Measurements from ENCODE around the gene IMPACT. TPM values are rescaled to one million over a fixed set of nuclear protein-coding genes. Genes with fewer than 3 reads are reported as not detected.

The IMPACT gene
- total RNA-seq, 2 donors from 2014 or later, result 10.9 to 16.9 TPM

DNA sequence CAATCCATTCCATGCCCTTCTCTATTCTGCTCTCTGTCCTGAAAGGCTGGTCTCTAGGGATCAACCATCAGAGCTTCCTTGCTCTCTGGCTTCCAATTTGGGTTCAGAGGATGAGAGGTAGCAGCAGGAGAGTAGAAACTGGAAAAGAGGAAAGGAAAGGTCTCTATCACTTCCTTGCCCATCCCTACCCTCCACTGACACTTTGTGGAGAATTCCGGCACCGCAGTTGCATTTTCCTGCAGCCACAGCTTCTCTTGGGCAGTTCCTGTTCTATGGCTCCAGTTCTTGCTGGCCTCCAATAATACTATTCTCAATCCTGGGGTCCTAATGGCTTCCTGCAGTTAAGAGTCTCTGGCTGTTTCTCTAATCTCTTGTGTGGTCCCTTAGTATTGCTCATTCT, 13.3 kb upstream of the IMPACT start:
- no peak for DNase-seq (ENCODE audit: low spot score)
- H3K27me3 ChIP-seq, result no peaks in the 10 kb centered on the region
- TF ChIP-seq, protein P1, sequence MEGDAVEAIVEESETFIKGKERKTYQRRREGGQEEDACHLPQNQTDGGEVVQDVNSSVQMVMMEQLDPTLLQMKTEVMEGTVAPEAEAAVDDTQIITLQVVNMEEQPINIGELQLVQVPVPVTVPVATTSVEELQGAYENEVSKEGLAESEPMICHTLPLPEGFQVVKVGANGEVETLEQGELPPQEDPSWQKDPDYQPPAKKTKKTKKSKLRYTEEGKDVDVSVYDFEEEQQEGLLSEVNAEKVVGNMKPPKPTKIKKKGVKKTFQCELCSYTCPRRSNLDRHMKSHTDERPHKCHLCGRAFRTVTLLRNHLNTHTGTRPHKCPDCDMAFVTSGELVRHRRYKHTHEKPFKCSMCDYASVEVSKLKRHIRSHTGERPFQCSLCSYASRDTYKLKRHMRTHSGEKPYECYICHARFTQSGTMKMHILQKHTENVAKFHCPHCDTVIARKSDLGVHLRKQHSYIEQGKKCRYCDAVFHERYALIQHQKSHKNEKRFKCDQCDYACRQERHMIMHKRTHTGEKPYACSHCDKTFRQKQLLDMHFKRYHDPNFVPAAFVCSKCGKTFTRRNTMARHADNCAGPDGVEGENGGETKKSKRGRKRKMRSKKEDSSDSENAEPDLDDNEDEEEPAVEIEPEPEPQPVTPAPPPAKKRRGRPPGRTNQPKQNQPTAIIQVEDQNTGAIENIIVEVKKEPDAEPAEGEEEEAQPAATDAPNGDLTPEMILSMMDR (IDR thresholded peaks at IDR 0.05), result peak in 1 of 2 donors; percentile 49
- H3K9me3 ChIP-seq, result no peaks in the 10 kb centered on the region
- H3K4me1 ChIP-seq, result no peaks in the 10 kb centered on the region
- H3K4me3 ChIP-seq, result no peak overlapping the region
- H3K27ac ChIP-seq, result no peak overlapping the region
- H3K36me3 ChIP-seq, result no peaks in the 10 kb centered on the region

- H3K9me3 ChIP-seq, result no peaks in the 10 kb centered on the region
- DNase-seq (ENCODE audit: low spot score), result no peak
- H3K27me3 ChIP-seq, result no peaks in the 10 kb centered on the region
- TF ChIP-seq, protein P1 (IDR thresholded peaks at IDR 0.05), result no peak
- H3K4me1 ChIP-seq, result no peaks in the 10 kb centered on the region
- no peak overlapping the region for H3K4me3 ChIP-seq
- no peaks in the 10 kb centered on the region for H3K36me3 ChIP-seq
- H3K27ac ChIP-seq, result no peak overlapping the region
Measured at GRCh38 chr18:24414349-24415003, 12.0 kb upstream of the IMPACT start.

DNA sequence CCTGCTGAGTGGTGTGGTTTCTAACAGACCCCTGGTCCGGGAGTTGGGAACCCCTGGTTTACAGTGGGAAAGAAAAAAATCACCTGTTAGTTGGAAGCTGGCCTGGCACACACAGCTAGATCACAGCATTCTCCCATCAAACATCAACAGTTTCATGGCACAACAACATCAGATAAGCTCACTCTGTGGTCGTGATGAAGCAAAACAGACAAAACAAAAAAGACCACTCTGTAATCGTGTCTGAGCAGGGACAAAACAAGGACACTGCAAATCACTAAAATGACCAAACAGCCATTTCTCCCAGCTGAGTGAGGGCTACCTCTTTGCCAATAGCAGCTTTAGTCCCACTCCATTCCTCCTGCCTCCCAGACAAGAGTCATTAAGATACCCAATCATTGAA, 9.0 kb upstream of the IMPACT start:
- no peak for DNase-seq (ENCODE audit: low spot score)
- TF ChIP-seq, protein P1 (IDR thresholded peaks at IDR 0.05), result no peak
- Histone ChIP-seq H3K4me1 (no peaks in the 10 kb centered on the region), H3K9me3 (no peaks in the 10 kb centered on the region), H3K36me3 (no peaks in the 10 kb centered on the region), H3K27ac (no peak overlapping the region), H3K27me3 (no peaks in the 10 kb centered on the region), H3K4me3 (no peak overlapping the region)

- no peak overlapping the region for H3K27ac ChIP-seq
- DNase-seq (ENCODE audit: low spot score), result no peak
- H3K4me3 ChIP-seq, result no peak overlapping the region
- H3K4me1 ChIP-seq, result no peaks in the 10 kb centered on the region
- TF ChIP-seq, protein P1 (IDR thresholded peaks at IDR 0.05), result no peak
- no peaks in the 10 kb centered on the region for H3K9me3 ChIP-seq
- no peaks in the 10 kb centered on the region for H3K36me3 ChIP-seq
- H3K27me3 ChIP-seq, result no peaks in the 10 kb centered on the region
Measured at GRCh38 chr18:24420551-24420950, 5.9 kb upstream of the IMPACT start.

GRCh38 chr18:24421831-24422230, 4.6 kb upstream of the IMPACT start:
- no peak for DNase-seq (ENCODE audit: low spot score)
- Histone ChIP-seq H3K27ac (no peak overlapping the region), H3K9me3 (no peaks in the 10 kb centered on the region), H3K4me1 (no peaks in the 10 kb centered on the region), H3K36me3 (no peaks in the 10 kb centered on the region), H3K4me3 (no peak overlapping the region), H3K27me3 (no peaks in the 10 kb centered on the region)
- TF ChIP-seq, protein P1 (IDR thresholded peaks at IDR 0.05), result no peak

DNA sequence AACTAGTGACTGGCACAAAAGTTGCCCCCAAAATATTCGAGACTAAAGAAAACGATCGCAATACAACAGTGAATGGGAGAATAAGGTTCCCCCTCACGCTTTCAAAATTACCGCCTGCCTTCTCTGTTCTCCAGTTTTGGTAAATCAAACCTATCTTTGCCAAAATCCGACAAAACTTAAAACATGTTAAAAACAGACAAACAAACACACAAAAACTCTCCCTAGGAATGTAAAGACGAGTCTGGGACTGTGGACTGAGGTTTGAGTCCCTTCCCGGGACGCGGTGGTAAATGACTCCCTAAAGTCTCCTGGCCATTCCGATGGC, 435 bp upstream of the IMPACT start:
- Histone ChIP-seq H3K27me3 (no peaks in the 10 kb centered on the region), H3K9me3 (no peaks in the 10 kb centered on the region), H3K4me1 (peaks cover 0 to 11% of the 10 kb centered on the region in 2 donors), H3K4me3 (peak overlapping the region; percentile 60 to 80), H3K36me3 (peaks cover 3% of the 10 kb centered on the region), H3K27ac (peak overlapping the region; percentile 78 to 79)
- TF ChIP-seq, protein P1 (IDR thresholded peaks at IDR 0.05), result no peak
- no peak for DNase-seq (ENCODE audit: low spot score)
